ENCODE results near the gene FYTTD1.
"Not testable (repeated sequence)": the region's sequence is repeated elsewhere in the genome, so short reads cannot be mapped to it uniquely, and the experiment has no call there.

DNA sequence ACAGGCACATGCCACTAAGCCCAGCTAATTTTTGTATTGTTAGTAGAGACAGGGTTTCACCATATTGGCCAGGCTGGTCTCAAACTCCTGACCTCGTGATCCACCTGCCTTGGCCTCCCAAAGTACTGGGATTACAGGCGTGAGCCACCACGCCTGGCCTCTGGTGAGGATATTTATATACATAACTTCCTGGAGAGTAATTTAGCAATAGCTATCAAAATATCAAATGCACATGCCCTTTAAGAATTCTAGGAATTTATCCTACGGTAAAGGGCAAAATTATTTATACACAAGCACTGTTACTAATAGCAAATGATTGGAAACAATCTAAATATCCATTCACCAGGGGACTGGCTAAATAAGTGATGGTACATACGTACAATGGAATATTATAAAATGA, 38.7 kb upstream of the FYTTD1 start:
- not testable (repeated sequence) for TF ChIP-seq CTCF (IDR thresholded peaks at IDR 0.05 in 8 of 11, conservative IDR thresholded peaks at IDR 0.05 in 3 of 11); POLR2A (IDR thresholded peaks at IDR 0.05); POLR2AphosphoS5 (IDR thresholded peaks at IDR 0.05)
